HepG2 (cell line): ENCODE results near the gene EGFLAM. TPM values are rescaled to one million over a fixed set of nuclear protein-coding genes. Genes with fewer than 3 reads are reported as not detected.

Source experiments
- ATAC-seq: fragments of 200-7000 bp; cut with Tn5 transposase; 3 replicates; pipeline ENCODE4 v1.9.1; 2020; ENCODE audit warnings: mild to moderate bottlenecking, moderate library complexity
- BruUV-seq: library from RNA; stranded (reverse); fragments of 400-500 nt; replicated peaks from 2 replicates; lab custom pipeline; 2021; lab: Mats Ljungman, UMichigan
- CTCF ChIA-PET: fragments of 300-600 bp; formaldehyde crosslinking; extraction: SDS; loops from one replicate; lab custom pipeline; 2021; ENCODE audit warnings: low total read pairs, inconsistent platforms, low intra/inter-chr PET ratio; lab: Yijun Ruan, JAX
- POLR2A ChIA-PET: fragments of 350-600 bp; sonication (Branson Sonifier 250); formaldehyde crosslinking; loops from one replicate; lab custom pipeline; 2020; ENCODE audit warnings: antibody characterized with exemption, inconsistent platforms; lab: Yijun Ruan, JAX
- DNase-seq: peaks from one replicate; pipeline ENCODE4 v3.0.0-alpha.2; 2015; ENCODE audit warnings: low spot score
- FAIRE-seq: peaks from 3 replicates; lab custom pipeline; 2011; peaks lifted over from hg19 to GRCh38; lab: Jason Lieb, UNC
- H2AFZ ChIP-seq: one replicate; pipeline ENCODE4 v1.6.1; 2011; ENCODE audit warnings: low read length, inconsistent platforms
- H3K27ac ChIP-seq: fragments of 300-600 bp; 3 replicates; pipeline ENCODE4 v1.8.0; 2011; ENCODE audit warnings: mixed run types, mild to moderate bottlenecking, mixed read lengths, low read length, inconsistent platforms; ENCODE audit not compliant: insufficient read depth; ENCODE audit errors: extremely low read length
- H3K27me3 ChIP-seq, 2 experiments: fragments of 200-600 bp in 1 of 2; 2 replicates in 1 of 2; 3 replicates in 1 of 2; pipeline versions ENCODE4 v1.6.0 to v1.8.0; 2011; ENCODE audit warnings: low read length in 2 of 2, mild to moderate bottlenecking in 2 of 2, moderate library complexity in 2 of 2, inconsistent platforms in 1 of 2; ENCODE audit not compliant: insufficient read depth in 2 of 2, control insufficient read depth in 1 of 2
- H3K36me3 ChIP-seq, 2 experiments: fragments of 200-600 bp in 1 of 2; replicated peaks in 1 of 2; 2 replicates in 1 of 2; 3 replicates in 1 of 2; pipeline versions ENCODE4 v1.5.1 to v1.8.0; 2011; ENCODE audit warnings: low read length in 2 of 2, inconsistent platforms in 1 of 2; ENCODE audit not compliant: insufficient read depth in 2 of 2, control insufficient read depth in 1 of 2
- H3K4me1 ChIP-seq: 2 replicates; pipeline ENCODE4 v1.5.1; 2012; ENCODE audit warnings: low read length, inconsistent platforms; ENCODE audit not compliant: insufficient read depth
- H3K4me2 ChIP-seq: 2 replicates; pipeline ENCODE4 v1.6.0; 2011; ENCODE audit warnings: low read depth, low read length, inconsistent platforms
- H3K4me3 ChIP-seq, 3 experiments: fragments of 200-600 bp in 1 of 3; sonication (generic), shearing (Covaris generic) in 1 of 3; replicated peaks in 1 of 3; 2 replicates each; pipeline ENCODE4 v1.5.1; 2011 to 2016; ENCODE audit warnings: low read length in 3 of 3, inconsistent platforms in 2 of 3, low read depth in 2 of 3, mild to moderate bottlenecking in 2 of 3, control low read depth in 1 of 3, mixed read lengths in 1 of 3; ENCODE audit not compliant: insufficient read depth in 1 of 3
- H3K79me2 ChIP-seq: one replicate; pipeline ENCODE4 v1.6.1; 2011; ENCODE audit warnings: low read length, inconsistent platforms; ENCODE audit not compliant: insufficient read depth
- H3K9ac ChIP-seq: 2 replicates; pipeline ENCODE4 v1.6.0; 2011; ENCODE audit warnings: mild to moderate bottlenecking, low read depth, low read length, inconsistent platforms; ENCODE audit not compliant: insufficient read depth
- H3K9me3 ChIP-seq: 2 replicates; pipeline ENCODE4 v1.5.1; 2012; ENCODE audit warnings: mild to moderate bottlenecking, low read length
- H4K20me1 ChIP-seq: 2 replicates; pipeline ENCODE4 v1.6.0; 2011; ENCODE audit warnings: inconsistent platforms, mild to moderate bottlenecking, low read length, moderate library complexity; ENCODE audit not compliant: insufficient read depth
- AGO1 ChIP-seq: fragments of 200-400 bp; formaldehyde crosslinking; IDR thresholded peaks from 2 replicates; pipeline ENCODE4 v1.6.1; 2017; ENCODE audit warnings: mild to moderate bottlenecking, low read depth, low read length, moderate library complexity; ENCODE audit not compliant: poor library complexity, severe bottlenecking
- AGO2 ChIP-seq: fragments of 200-400 bp; formaldehyde crosslinking; optimal IDR thresholded peaks from 2 replicates; pipeline ENCODE3; 2017; ENCODE audit warnings: mild to moderate bottlenecking, low read depth, low read length, moderate library complexity
- AHR ChIP-seq: IDR thresholded peaks from 2 replicates; pipeline ENCODE4 v1.6.1; 2018; ENCODE audit warnings: missing genetic modification reagents, missing compliant biosample characterization
- CBX5 ChIP-seq: sonication (generic); formaldehyde crosslinking; IDR thresholded peaks from 2 replicates; pipeline ENCODE4 v1.4.0; 2020; ENCODE audit warnings: missing genetic modification reagents, borderline replicate concordance
- ETS1 ChIP-seq: sonication (generic); formaldehyde crosslinking; IDR thresholded peaks from 2 replicates; pipeline ENCODE4 v1.4.0; 2020; ENCODE audit warnings: missing genetic modification reagents
- FLYWCH1 ChIP-seq: sonication (generic); formaldehyde crosslinking; IDR thresholded peaks from 2 replicates; pipeline ENCODE4 v1.8.1; 2023; ENCODE audit warnings: mild to moderate bottlenecking, missing genetic modification reagents
- HCFC1 ChIP-seq: fragments of 150-350 bp; IDR thresholded peaks from 2 replicates; pipeline ENCODE4 v1.6.1; 2014; ENCODE audit warnings: low read depth, low read length
- KDM5B ChIP-seq: sonication (generic); formaldehyde crosslinking; IDR thresholded peaks from 2 replicates; pipeline ENCODE4 v1.4.0; 2020; ENCODE audit warnings: missing genetic modification reagents, mild to moderate bottlenecking, borderline replicate concordance
- MIER2 ChIP-seq: IDR thresholded peaks from 2 replicates; pipeline ENCODE4 v1.6.1; 2016; ENCODE audit warnings: missing biosample characterization, missing genetic modification reagents
- ONECUT2 ChIP-seq: sonication (generic); formaldehyde crosslinking; IDR thresholded peaks from 2 replicates; pipeline ENCODE4 v1.4.0; 2020; ENCODE audit warnings: missing genetic modification reagents
- TBX2 ChIP-seq: sonication (generic); formaldehyde crosslinking; IDR thresholded peaks from 2 replicates; pipeline ENCODE4 v1.5.0; 2020; ENCODE audit warnings: missing genetic modification reagents, mild to moderate bottlenecking, borderline replicate concordance
- ZNF343 ChIP-seq: sonication (generic); formaldehyde crosslinking; IDR thresholded peaks from 2 replicates; pipeline ENCODE4 v1.4.0; 2020; ENCODE audit warnings: mild to moderate bottlenecking, missing genetic modification reagents
- ZNF547 ChIP-seq: sonication (generic); formaldehyde crosslinking; IDR thresholded peaks from 2 replicates; pipeline ENCODE4 v1.5.1; 2020; ENCODE audit warnings: mild to moderate bottlenecking, missing genetic modification reagents
- ZNF549 ChIP-seq: sonication (generic); formaldehyde crosslinking; IDR thresholded peaks from 2 replicates; pipeline ENCODE4 v1.5.0; 2020; ENCODE audit warnings: missing genetic modification reagents
- ZNF816 ChIP-seq: sonication (generic); formaldehyde crosslinking; IDR thresholded peaks from 2 replicates; pipeline ENCODE4 v1.8.0; 2022; ENCODE audit warnings: missing genetic modification reagents, mild to moderate bottlenecking, borderline replicate concordance
- ZSCAN12 ChIP-seq: sonication (generic); formaldehyde crosslinking; IDR thresholded peaks from 2 replicates; pipeline ENCODE4 v1.9.0; 2021; ENCODE audit warnings: mild to moderate bottlenecking, missing genetic modification reagents
- ZSCAN9 ChIP-seq: IDR thresholded peaks from 2 replicates; pipeline ENCODE4 v1.6.1; 2016; ENCODE audit warnings: borderline replicate concordance
- WGBS: methylation state at CpG from one replicate; pipeline ENCODE4 v1.1.6; 2017; ENCODE audit warnings: low lambda C conversion rate; 5-methylcytosine and 5-hydroxymethylcytosine counted together
- in situ Hi-C: cut with HindIII; loops from 2 replicates; pipeline ENCODE4 v1.10.0; 2017; ENCODE audit warnings: low pct_unique_long_range_greater_than_20kb; ENCODE audit not compliant: extremely low pct_ligation_motif_present
- intact Hi-C: fragments of 100-400 bp; cut with micrococcal nuclease; formaldehyde crosslinking; loops from one replicate; pipeline ENCODE4 v1.10.0; 2022; ENCODE audit not compliant: unreplicated experiment
- polyA plus RNA-seq, 8 experiments: library from polyadenylated mRNA; depleted of rRNA in 3 of 8; stranded (reverse) in 7 of 8; unstranded in 1 of 8; fragments of >200 nt; fragmentation: Illumina TruSeq in 4 of 8; extraction: Trizol in 4 of 8; gene quantifications; 2 replicates each; pipeline versions ENCODE4 v1.2.1 to v1.2.3, GENCODE V29; 2011 to 2016; ENCODE audit warnings: low read depth in 4 of 8, missing spikeins in 1 of 8, mixed read lengths in 1 of 8; ENCODE audit not compliant: insufficient read depth in 1 of 8
- total RNA-seq, 5 experiments: library from RNA; depleted of rRNA; stranded (reverse); fragments of >200 nt; fragmentation: Illumina TruSeq; extraction: Trizol; gene quantifications; 2 replicates each; pipeline ENCODE4 v1.2.3, GENCODE V29; 2016; ENCODE audit warnings: low read depth in 1 of 5

The EGFLAM gene
- total and polyA plus RNA-seq, 2 of the 13 experiments (the other 11 are each of a cell fraction or from before 2014, with no cell fraction given) = not detected

DNA sequence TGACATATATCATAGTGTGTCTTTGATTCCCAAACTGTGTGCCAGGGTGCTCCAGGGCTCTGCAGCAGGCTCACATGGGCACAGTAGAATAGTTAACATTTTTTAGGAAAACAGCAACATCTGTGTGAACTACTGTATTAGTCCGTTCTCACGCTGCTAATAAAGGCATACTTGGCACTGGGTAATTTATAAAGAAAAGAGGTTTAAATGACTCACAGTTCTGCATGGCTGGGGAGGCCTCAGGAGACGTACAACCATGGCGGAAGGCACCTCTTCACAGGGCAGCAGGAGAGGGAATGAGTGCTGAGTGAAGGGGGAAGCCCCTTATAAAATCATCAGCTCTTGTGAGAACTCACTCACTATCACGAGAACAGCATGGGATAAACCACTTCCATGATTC lies 82.7 kb downstream of the EGFLAM start:
- POLR2A ChIA-PET = no interaction called here
- FAIRE-seq = no peak

DNA sequence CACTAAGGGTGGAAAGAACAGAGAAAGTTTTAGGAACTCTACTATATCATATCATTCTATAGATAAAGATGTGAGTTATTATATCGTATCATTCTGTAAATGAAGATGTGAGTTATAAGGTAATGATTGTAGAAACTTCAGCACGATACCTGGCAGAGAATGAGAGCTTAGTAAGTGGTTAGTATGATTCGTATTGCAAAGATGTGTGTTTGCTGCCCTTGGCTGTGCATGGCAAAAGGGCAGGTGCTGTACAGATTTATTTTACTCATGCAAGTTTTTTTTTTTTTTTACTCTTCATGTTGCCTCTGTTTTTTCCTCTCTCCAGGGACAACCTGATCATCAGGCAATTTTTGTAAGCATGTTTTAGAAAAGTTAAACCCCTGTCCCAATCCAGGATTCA lies 83.3 kb downstream of the EGFLAM start:
- no TSS peak for BruUV-seq
- H3K36me3 ChIP-seq = no peaks in the 10 kb centered on the region

More for the DNA sequence above, 82.7 kb downstream of the EGFLAM start:
- 44% methylated on average over 5 of the region's 5 CpGs for WGBS
- no peak for ATAC-seq
- TF ChIP-seq FLYWCH1 (no peak), AGO1 (no peak), ZNF547 (no peak), AHR (CRISPR knock-in tag) (no peak)
- TF ChIP-seq, all 625 proteins: peak for 0
- BruUV-seq = no TSS peak
- intact Hi-C loops = no loop called here
- Histone ChIP-seq H2AFZ (no peak overlapping the region), H3K4me2 (no peak overlapping the region), H3K9me3 (no peaks in the 10 kb centered on the region), H3K36me3 (no peaks in the 10 kb centered on the region), H3K27me3 (peaks cover 0 to 7% of the 10 kb centered on the region in 2 experiments; a peak in 1 of 5 replicates), H3K27ac (no peak overlapping the region), H3K79me2 (no peaks in the 10 kb centered on the region), H3K9ac (no peak overlapping the region), H3K4me1 (peaks cover 18% of the 10 kb centered on the region), H3K4me3 (no peak overlapping the region), H4K20me1 (no peaks in the 10 kb centered on the region)
- in situ Hi-C loops = no loop called here
- CTCF ChIA-PET = no interaction called here
- no peak for DNase-seq

More for the DNA sequence above, 83.3 kb downstream of the EGFLAM start:
- ChIA-PET POLR2A (no interaction called here), CTCF (no interaction called here)
- intact Hi-C loops (no loop called here), in situ Hi-C loops (no loop called here)
- TF ChIP-seq ZSCAN9 (CRISPR knock-in tag) = no peak
- TF ChIP-seq ZNF549 (CRISPR knock-in tag) = no peak
- TF ChIP-seq ETS1 (CRISPR knock-in tag) = no peak
- no peak for TF ChIP-seq TBX2 (CRISPR knock-in tag)
- TF ChIP-seq HCFC1 = no peak
- no peak for TF ChIP-seq KDM5B (CRISPR knock-in tag)
- TF ChIP-seq CBX5 (CRISPR knock-in tag) = no peak
- no peak for TF ChIP-seq ZNF816 (CRISPR knock-in tag)
- TF ChIP-seq MIER2 (CRISPR knock-in tag) = no peak
- no peak for TF ChIP-seq ONECUT2 (CRISPR knock-in tag)
- no peak for TF ChIP-seq ZNF343 (CRISPR knock-in tag)
- TF ChIP-seq AGO2 = no peak
- TF ChIP-seq ZSCAN12 (CRISPR knock-in tag) = no peak
- no peak overlapping the region for H3K4me2 ChIP-seq
- no peaks in the 10 kb centered on the region for H4K20me1 ChIP-seq
- H3K4me3 ChIP-seq = no peak overlapping the region
- FAIRE-seq (no peak), DNase-seq (no peak), ATAC-seq (no peak)
- WGBS = 3% methylated on average over 3 of the region's 3 CpGs
- H3K9ac ChIP-seq = no peak overlapping the region
- peaks cover 0 to 7% of the 10 kb centered on the region in 2 experiments; a peak in 1 of 5 replicates for H3K27me3 ChIP-seq
- no peaks in the 10 kb centered on the region for H3K9me3 ChIP-seq
- H2AFZ ChIP-seq = no peak overlapping the region
- peaks cover 18% of the 10 kb centered on the region for H3K4me1 ChIP-seq
- H3K27ac ChIP-seq = no peak overlapping the region
- H3K79me2 ChIP-seq = no peaks in the 10 kb centered on the region
